ENCODE results near the gene PPFIA1. TPM values are rescaled to one million over a fixed set of nuclear protein-coding genes. Genes with fewer than 3 reads are reported as not detected.

The PPFIA1 gene
- total RNA-seq, 2 experiments from 2014 or later, result 34.6 to 53.9 TPM

DNA sequence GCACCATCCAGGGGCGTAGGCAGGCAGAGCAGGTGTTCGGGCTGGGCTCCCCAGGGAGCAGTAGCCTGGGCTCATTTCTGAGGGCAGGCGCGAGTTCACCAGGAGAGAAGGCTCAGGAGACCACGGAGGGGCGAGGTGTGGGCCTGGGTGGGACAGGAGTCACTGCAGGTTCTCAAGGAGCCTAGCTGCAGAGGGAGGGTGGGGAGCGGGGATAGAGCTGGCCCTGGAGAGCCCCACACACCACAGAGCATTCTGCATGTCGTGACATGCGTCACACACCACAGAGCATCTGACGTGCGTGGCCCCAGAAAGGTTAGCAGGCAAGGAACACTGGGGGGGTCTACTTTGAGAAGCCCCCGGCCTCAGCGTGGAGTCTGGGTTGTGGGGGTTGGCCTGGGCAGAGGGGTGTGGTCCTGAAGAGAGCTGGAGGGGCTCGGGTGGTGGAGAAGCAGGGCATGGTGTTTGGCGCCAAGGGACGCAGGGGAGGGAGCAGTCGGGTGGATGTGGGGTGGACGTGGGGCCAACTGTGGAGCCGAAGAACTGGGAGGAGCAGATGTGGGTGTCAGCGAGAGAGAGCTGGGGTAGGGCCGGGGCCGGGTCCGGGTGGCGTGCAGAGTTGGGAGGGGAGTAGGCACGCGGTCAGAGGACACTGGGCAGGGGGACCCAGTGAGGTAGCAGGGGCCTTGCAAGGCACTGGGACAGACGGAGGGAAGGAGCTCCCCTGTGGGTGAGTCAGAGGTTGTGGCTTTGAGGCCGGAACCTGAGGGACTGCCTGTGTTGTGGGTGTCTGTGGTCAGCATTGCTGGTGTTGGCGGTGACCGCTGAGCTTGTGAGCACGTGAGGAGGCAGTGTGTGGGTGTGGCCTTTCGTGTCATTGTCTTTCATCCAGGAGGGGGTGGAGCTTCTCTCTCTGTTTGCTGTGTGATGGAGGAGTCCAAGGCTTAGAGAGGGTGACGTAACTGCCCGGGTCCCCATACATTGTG is 153.3 kb downstream of the PPFIA1 start:
- DNase-seq (ENCODE audit: low spot score), result no peak
- CTCF ChIA-PET (ENCODE audit: unreplicated experiment), result interaction anchor here (0.6 kb wide), 1 partner anchor 1053 kb away, joined by 5 read pairs; no protein-coding TSS in a partner anchor
- no peaks in the 10 kb centered on the region for H3K79me2 ChIP-seq (ENCODE audit: insufficient read depth, low read depth, low read length)
- no peaks in the 10 kb centered on the region for H4K20me1 ChIP-seq (ENCODE audit: insufficient read depth, low read length)
- intact Hi-C loops (cut with micrococcal nuclease; ENCODE audit: unreplicated experiment), result no loop called here
- POLR2A ChIA-PET, result no interaction called here
- H3K9me2 ChIP-seq (ENCODE audit: insufficient read depth, low read length), result no peaks in the 10 kb centered on the region
- H3K36me3 ChIP-seq (ENCODE audit: insufficient read depth, low read length), result no peaks in the 10 kb centered on the region
- H3K27ac ChIP-seq (ENCODE audit: low read depth, low read length, poor library complexity, severe bottlenecking), result no peak overlapping the region
- BruUV-seq (replicated peaks), result no TSS peak
- TF ChIP-seq EZH2phosphoT487 (IDR thresholded peaks at IDR 0.05; ENCODE audit: borderline replicate concordance, low read depth, low read length), result no peak
- TF ChIP-seq, protein P1, sequence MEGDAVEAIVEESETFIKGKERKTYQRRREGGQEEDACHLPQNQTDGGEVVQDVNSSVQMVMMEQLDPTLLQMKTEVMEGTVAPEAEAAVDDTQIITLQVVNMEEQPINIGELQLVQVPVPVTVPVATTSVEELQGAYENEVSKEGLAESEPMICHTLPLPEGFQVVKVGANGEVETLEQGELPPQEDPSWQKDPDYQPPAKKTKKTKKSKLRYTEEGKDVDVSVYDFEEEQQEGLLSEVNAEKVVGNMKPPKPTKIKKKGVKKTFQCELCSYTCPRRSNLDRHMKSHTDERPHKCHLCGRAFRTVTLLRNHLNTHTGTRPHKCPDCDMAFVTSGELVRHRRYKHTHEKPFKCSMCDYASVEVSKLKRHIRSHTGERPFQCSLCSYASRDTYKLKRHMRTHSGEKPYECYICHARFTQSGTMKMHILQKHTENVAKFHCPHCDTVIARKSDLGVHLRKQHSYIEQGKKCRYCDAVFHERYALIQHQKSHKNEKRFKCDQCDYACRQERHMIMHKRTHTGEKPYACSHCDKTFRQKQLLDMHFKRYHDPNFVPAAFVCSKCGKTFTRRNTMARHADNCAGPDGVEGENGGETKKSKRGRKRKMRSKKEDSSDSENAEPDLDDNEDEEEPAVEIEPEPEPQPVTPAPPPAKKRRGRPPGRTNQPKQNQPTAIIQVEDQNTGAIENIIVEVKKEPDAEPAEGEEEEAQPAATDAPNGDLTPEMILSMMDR (conservative IDR thresholded peaks at IDR 0.05; ENCODE audit: low read length), result no peak
- no peaks in the 10 kb centered on the region for H3K4me1 ChIP-seq (ENCODE audit: insufficient read depth, low read length, poor library complexity, severe bottlenecking)
- no peak overlapping the region for H3K4me3 ChIP-seq (ENCODE audit: low read depth, low read length, poor library complexity, severe bottlenecking)
- no peak overlapping the region for H3K4me2 ChIP-seq (ENCODE audit: low read length)
- no peaks in the 10 kb centered on the region for H3K9me3 ChIP-seq (ENCODE audit: low read length)
- H2AFZ ChIP-seq (ENCODE audit: low read length), result no peak overlapping the region

DNA sequence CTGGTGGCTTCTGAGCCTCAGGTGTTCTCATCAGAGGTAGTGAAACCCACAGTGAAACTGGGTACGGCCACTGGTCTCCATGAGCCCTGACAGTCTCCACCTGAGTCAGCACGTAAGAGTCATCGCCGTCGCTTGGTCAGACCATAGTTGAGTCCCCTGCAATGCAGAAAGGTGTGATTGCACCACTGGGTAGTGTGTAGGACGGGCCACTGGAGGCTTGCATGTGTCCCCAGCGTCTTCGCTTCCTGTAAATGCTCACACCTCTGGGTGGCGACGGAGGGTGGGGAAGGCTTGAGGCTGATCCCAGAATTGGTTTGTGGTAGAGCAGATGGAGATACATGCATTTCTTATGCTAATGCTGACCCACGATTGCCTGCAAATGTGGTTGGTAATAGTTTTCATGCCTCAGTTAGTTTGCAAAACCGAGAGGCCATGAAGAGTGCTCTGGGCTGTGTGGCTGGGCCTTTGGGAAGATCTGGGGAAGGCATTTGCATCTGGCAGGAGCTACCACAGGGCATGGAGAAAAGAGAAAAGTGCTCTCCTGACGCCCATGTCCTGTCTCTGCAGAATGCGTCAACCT is 154.4 kb downstream of the PPFIA1 start:
- intact Hi-C loops (cut with micrococcal nuclease; ENCODE audit: unreplicated experiment), result no loop called here
- Histone ChIP-seq H3K9me3 (ENCODE audit: low read length) (no peaks in the 10 kb centered on the region), H3K4me3 (ENCODE audit: low read depth, low read length, poor library complexity, severe bottlenecking) (no peak overlapping the region), H2AFZ (ENCODE audit: low read length) (no peak overlapping the region), H3K79me2 (ENCODE audit: insufficient read depth, low read depth, low read length) (no peaks in the 10 kb centered on the region), H3K4me2 (ENCODE audit: low read length) (no peak overlapping the region), H3K4me1 (ENCODE audit: insufficient read depth, low read length, poor library complexity, severe bottlenecking) (no peaks in the 10 kb centered on the region), H4K20me1 (ENCODE audit: insufficient read depth, low read length) (no peaks in the 10 kb centered on the region), H3K36me3 (ENCODE audit: insufficient read depth, low read length) (no peaks in the 10 kb centered on the region), H3K27ac (ENCODE audit: low read depth, low read length, poor library complexity, severe bottlenecking) (no peak overlapping the region), H3K9me2 (ENCODE audit: insufficient read depth, low read length) (no peaks in the 10 kb centered on the region)
- POLR2A ChIA-PET, result no interaction called here
- no TSS peak for BruUV-seq (replicated peaks)
- DNase-seq (ENCODE audit: low spot score), result no peak
- TF ChIP-seq, protein P1 (conservative IDR thresholded peaks at IDR 0.05; ENCODE audit: low read length), result no peak
- no peak for TF ChIP-seq EZH2phosphoT487 (IDR thresholded peaks at IDR 0.05; ENCODE audit: borderline replicate concordance, low read depth, low read length)
- CTCF ChIA-PET (ENCODE audit: unreplicated experiment), result no interaction called here

DNA sequence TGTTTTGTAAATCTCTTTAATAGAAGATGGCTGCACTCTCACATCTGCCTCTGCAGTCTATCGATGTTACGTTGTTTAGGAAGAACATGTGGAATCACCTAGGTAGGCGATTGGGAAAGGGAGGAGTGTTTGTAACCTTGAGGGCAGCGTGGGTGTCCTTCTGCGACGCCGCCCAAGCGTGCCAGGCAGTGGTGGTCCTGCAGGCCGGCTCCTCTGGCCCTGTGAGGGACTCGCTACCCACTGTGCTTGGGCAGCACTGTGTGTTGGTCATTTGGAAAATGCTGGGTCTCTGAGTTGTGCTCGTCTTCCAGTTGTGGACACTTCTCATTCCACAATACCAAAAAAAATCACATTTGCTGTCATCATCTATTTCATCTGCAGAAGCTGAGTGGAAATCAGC is 156.9 kb downstream of the PPFIA1 start:
- CTCF ChIA-PET (ENCODE audit: unreplicated experiment), result no interaction called here
- TF ChIP-seq, protein P1 (conservative IDR thresholded peaks at IDR 0.05; ENCODE audit: low read length), result no peak
- no peak for TF ChIP-seq EZH2phosphoT487 (IDR thresholded peaks at IDR 0.05; ENCODE audit: borderline replicate concordance, low read depth, low read length)
- POLR2A ChIA-PET, result no interaction called here
- H4K20me1 ChIP-seq (ENCODE audit: insufficient read depth, low read length), result no peaks in the 10 kb centered on the region
- no peaks in the 10 kb centered on the region for H3K4me1 ChIP-seq (ENCODE audit: insufficient read depth, low read length, poor library complexity, severe bottlenecking)
- no peak for DNase-seq (ENCODE audit: low spot score)
- no TSS peak for BruUV-seq (replicated peaks)
- no peaks in the 10 kb centered on the region for H3K79me2 ChIP-seq (ENCODE audit: insufficient read depth, low read depth, low read length)
- no peak overlapping the region for H3K4me2 ChIP-seq (ENCODE audit: low read length)
- H3K27ac ChIP-seq (ENCODE audit: low read depth, low read length, poor library complexity, severe bottlenecking), result no peak overlapping the region
- H2AFZ ChIP-seq (ENCODE audit: low read length), result no peak overlapping the region
- intact Hi-C loops (cut with micrococcal nuclease; ENCODE audit: unreplicated experiment), result no loop called here
- H3K9me2 ChIP-seq (ENCODE audit: insufficient read depth, low read length), result no peaks in the 10 kb centered on the region
- no peaks in the 10 kb centered on the region for H3K9me3 ChIP-seq (ENCODE audit: low read length)
- H3K4me3 ChIP-seq (ENCODE audit: low read depth, low read length, poor library complexity, severe bottlenecking), result no peak overlapping the region
- no peaks in the 10 kb centered on the region for H3K36me3 ChIP-seq (ENCODE audit: insufficient read depth, low read length)
